ENCODE results near the gene TSPOAP1.

The TSPOAP1 gene

DNA sequence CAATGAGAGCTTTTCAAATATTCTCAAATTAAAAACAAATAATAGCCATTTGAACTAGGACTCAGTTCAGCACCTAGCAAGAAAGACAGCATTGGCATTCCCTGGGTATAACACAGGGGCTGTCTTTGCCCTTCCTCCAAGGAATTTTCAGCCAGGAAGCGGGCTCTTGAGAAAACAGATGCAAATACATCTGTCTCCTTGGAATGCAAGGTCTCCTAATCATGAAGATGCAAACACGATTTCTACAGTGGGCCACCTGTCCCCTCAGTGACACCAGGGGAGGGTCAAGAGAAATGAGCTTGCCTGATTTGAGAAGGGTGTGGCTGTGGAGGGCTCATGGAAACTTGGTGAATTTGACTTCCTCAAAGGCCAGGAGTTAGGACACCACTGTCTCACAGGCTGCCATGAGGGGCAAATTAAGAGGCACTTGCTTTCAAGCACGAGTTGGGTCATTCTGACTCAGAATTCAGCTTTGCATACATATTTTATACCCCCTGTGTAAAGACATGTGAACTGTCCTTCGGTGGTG lies 47.9 kb upstream of the TSPOAP1 start:
- TF ChIP-seq ISL1 (CRISPR knock-in tag; IDR thresholded peaks at IDR 0.05) (no peak), ZFP3 (CRISPR knock-in tag; IDR thresholded peaks at IDR 0.05) (no peak), ZNF565 (CRISPR knock-in tag; conservative IDR thresholded peaks at IDR 0.05; ENCODE audit: low read depth) (no peak), SNAI2 (CRISPR knock-in tag; IDR thresholded peaks at IDR 0.05) (no peak), TOX (CRISPR knock-in tag; IDR thresholded peaks at IDR 0.05; ENCODE audit: borderline replicate concordance) (no peak), ZNF70 (CRISPR knock-in tag; IDR thresholded peaks at IDR 0.05) (no peak), TCF4 (CRISPR knock-in tag; IDR thresholded peaks at IDR 0.05; ENCODE audit: borderline replicate concordance) (no peak), CSDC2 (CRISPR knock-in tag; IDR thresholded peaks at IDR 0.05) (no peak), ZFP30 (CRISPR knock-in tag; IDR thresholded peaks at IDR 0.05) (no peak), OSR1 (CRISPR knock-in tag; IDR thresholded peaks at IDR 0.05) (no peak), ESRRG (CRISPR knock-in tag; IDR thresholded peaks at IDR 0.05) (no peak)
- TF ChIP-seq, protein P1, sequence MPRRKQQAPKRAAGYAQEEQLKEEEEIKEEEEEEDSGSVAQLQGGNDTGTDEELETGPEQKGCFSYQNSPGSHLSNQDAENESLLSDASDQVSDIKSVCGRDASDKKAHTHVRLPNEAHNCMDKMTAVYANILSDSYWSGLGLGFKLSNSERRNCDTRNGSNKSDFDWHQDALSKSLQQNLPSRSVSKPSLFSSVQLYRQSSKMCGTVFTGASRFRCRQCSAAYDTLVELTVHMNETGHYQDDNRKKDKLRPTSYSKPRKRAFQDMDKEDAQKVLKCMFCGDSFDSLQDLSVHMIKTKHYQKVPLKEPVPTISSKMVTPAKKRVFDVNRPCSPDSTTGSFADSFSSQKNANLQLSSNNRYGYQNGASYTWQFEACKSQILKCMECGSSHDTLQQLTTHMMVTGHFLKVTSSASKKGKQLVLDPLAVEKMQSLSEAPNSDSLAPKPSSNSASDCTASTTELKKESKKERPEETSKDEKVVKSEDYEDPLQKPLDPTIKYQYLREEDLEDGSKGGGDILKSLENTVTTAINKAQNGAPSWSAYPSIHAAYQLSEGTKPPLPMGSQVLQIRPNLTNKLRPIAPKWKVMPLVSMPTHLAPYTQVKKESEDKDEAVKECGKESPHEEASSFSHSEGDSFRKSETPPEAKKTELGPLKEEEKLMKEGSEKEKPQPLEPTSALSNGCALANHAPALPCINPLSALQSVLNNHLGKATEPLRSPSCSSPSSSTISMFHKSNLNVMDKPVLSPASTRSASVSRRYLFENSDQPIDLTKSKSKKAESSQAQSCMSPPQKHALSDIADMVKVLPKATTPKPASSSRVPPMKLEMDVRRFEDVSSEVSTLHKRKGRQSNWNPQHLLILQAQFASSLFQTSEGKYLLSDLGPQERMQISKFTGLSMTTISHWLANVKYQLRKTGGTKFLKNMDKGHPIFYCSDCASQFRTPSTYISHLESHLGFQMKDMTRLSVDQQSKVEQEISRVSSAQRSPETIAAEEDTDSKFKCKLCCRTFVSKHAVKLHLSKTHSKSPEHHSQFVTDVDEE (CRISPR knock-in tag; IDR thresholded peaks at IDR 0.05): no peak
- ATAC-seq: no peak

DNA sequence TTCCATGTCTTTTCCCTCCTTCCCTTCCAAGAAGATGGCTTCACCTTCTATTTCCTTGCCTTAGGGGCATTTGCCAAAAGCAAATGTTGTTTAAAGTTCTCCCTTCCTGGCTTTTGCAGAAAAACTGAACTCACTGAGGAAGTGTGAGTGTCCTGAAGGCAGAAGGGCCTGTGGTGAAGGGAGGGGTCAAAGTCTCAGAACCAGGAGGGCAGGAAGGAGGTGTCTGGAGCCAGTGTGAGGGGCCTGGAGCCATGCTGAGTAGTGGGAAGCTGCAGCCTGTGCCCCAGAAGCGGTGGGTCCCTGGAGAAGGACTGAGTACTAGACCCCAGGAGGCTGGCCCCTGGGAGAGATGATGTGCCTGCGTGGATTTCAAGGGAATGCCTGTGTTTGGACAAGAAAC lies 47.2 kb upstream of the TSPOAP1 start:
- no peak for TF ChIP-seq PATZ1 (CRISPR knock-in tag; IDR thresholded peaks at IDR 0.05; ENCODE audit: borderline replicate concordance)
- no peak for ATAC-seq

DNA sequence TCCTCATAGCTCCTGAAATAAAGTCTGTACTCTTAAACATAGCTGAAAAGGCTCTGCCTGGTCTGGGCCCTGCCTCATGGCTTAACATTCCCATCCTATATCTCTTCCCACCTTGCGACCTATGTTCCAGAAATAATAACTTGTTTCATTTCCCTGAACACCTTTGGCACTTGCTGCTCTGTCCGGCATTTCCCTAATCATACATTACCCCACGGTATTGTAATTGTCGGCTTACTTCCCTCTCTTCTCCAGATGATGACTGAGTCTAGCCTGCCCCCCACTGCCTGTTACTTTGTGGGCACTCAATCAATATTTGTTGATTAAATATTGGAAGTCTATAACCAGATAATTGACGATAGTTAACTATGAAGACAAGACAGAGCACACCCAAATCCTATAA lies 46.7 kb upstream of the TSPOAP1 start:
- ATAC-seq: no peak

More for the DNA sequence above, 46.7 kb upstream of the TSPOAP1 start:
- TF ChIP-seq ESRRG (CRISPR knock-in tag; IDR thresholded peaks at IDR 0.05) (no peak), TOX (CRISPR knock-in tag; IDR thresholded peaks at IDR 0.05; ENCODE audit: borderline replicate concordance) (no peak), RARB (CRISPR knock-in tag; IDR thresholded peaks at IDR 0.05) (no peak), BACH2 (CRISPR knock-in tag; IDR thresholded peaks at IDR 0.05; ENCODE audit: borderline replicate concordance) (no peak), GLIS3 (CRISPR knock-in tag; IDR thresholded peaks at IDR 0.05) (no peak), PPARA (CRISPR knock-in tag; IDR thresholded peaks at IDR 0.05; ENCODE audit: borderline replicate concordance) (no peak), ZFP3 (CRISPR knock-in tag; IDR thresholded peaks at IDR 0.05) (no peak), ZNF565 (CRISPR knock-in tag; conservative IDR thresholded peaks at IDR 0.05; ENCODE audit: low read depth) (no peak), ARNTL (CRISPR knock-in tag; IDR thresholded peaks at IDR 0.05; ENCODE audit: borderline replicate concordance, low read depth) (no peak), ZC3H10 (CRISPR knock-in tag; IDR thresholded peaks at IDR 0.05) (no peak), OSR1 (CRISPR knock-in tag; IDR thresholded peaks at IDR 0.05) (no peak), TCF4 (CRISPR knock-in tag; IDR thresholded peaks at IDR 0.05; ENCODE audit: borderline replicate concordance) (no peak), CREB5 (CRISPR knock-in tag; IDR thresholded peaks at IDR 0.05; ENCODE audit: low read depth) (no peak), ZNF70 (CRISPR knock-in tag; IDR thresholded peaks at IDR 0.05) (no peak), ISL1 (CRISPR knock-in tag; IDR thresholded peaks at IDR 0.05) (no peak), CSDC2 (CRISPR knock-in tag; IDR thresholded peaks at IDR 0.05) (no peak)
- TF ChIP-seq, protein P1 (CRISPR knock-in tag; IDR thresholded peaks at IDR 0.05): no peak
- TF ChIP-seq, protein P2, sequence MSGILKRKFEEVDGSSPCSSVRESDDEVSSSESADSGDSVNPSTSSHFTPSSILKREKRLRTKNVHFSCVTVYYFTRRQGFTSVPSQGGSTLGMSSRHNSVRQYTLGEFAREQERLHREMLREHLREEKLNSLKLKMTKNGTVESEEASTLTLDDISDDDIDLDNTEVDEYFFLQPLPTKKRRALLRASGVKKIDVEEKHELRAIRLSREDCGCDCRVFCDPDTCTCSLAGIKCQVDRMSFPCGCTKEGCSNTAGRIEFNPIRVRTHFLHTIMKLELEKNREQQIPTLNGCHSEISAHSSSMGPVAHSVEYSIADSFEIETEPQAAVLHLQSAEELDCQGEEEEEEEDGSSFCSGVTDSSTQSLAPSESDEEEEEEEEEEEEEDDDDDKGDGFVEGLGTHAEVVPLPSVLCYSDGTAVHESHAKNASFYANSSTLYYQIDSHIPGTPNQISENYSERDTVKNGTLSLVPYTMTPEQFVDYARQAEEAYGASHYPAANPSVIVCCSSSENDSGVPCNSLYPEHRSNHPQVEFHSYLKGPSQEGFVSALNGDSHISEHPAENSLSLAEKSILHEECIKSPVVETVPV (CRISPR knock-in tag; IDR thresholded peaks at IDR 0.05): no peak
